Endodermal cell (in vitro differentiated cells): ENCODE measurements around the gene USP54. TPM values are rescaled to one million over a fixed set of nuclear protein-coding genes. Genes with fewer than 3 reads are reported as not detected.

ENCODE experiments used
- DNase-seq: peaks from one replicate; pipeline ENCODE4 v3.0.0-alpha.2; 2017
- H3K27ac ChIP-seq: 2 replicates; pipeline ENCODE4 v1.5.1; 2013; ENCODE audit warnings: mild to moderate bottlenecking, low read depth, low read length, moderate library complexity
- H3K27me3 ChIP-seq: 2 replicates; pipeline ENCODE4 v1.6.1; 2013; ENCODE audit warnings: mild to moderate bottlenecking, low read length, moderate library complexity; ENCODE audit not compliant: insufficient read depth, control insufficient read depth, poor library complexity, severe bottlenecking
- H3K36me3 ChIP-seq: 2 replicates; pipeline ENCODE4 v1.7.0; 2013; ENCODE audit warnings: mild to moderate bottlenecking, low read length, moderate library complexity; ENCODE audit not compliant: control insufficient read depth, insufficient read depth
- H3K4me1 ChIP-seq: one replicate; pipeline ENCODE4 v1.7.0; 2013; ENCODE audit warnings: low read length; ENCODE audit not compliant: control insufficient read depth, insufficient read depth
- H3K4me3 ChIP-seq: 2 replicates; pipeline ENCODE4 v1.5.1; 2013; ENCODE audit warnings: mild to moderate bottlenecking, low read length, moderate library complexity
- H3K9ac ChIP-seq: 2 replicates; pipeline ENCODE4 v1.6.1; 2013; ENCODE audit warnings: mild to moderate bottlenecking, low read length, moderate library complexity; ENCODE audit not compliant: poor library complexity, severe bottlenecking; ENCODE audit errors: extremely low read depth
- H3K9me3 ChIP-seq: 2 replicates; pipeline ENCODE4 v1.6.1; 2013; ENCODE audit warnings: mild to moderate bottlenecking, low read length, moderate library complexity; ENCODE audit not compliant: control insufficient read depth
- H3K27ac Mint-ChIP-seq: 2 replicates; pipeline ENCODE4 v1.8.0; 2020; ENCODE audit warnings: mixed read lengths
- H3K27me3 Mint-ChIP-seq: 2 replicates; pipeline ENCODE4 v1.8.0; 2021; ENCODE audit warnings: mild to moderate bottlenecking, mixed read lengths; ENCODE audit not compliant: insufficient read depth
- H3K36me3 Mint-ChIP-seq: 2 replicates; pipeline ENCODE4 v1.8.0; 2020; ENCODE audit warnings: low read depth, mixed read lengths
- H3K4me1 Mint-ChIP-seq: 2 replicates; pipeline ENCODE4 v1.8.0; 2020; ENCODE audit warnings: mixed read lengths
- H3K4me3 Mint-ChIP-seq: 2 replicates; pipeline ENCODE4 v1.8.0; 2020; ENCODE audit warnings: mild to moderate bottlenecking, moderate library complexity, mixed read lengths
- H3K9me3 Mint-ChIP-seq: 2 replicates; pipeline ENCODE4 v1.8.0; 2020; ENCODE audit warnings: mild to moderate bottlenecking, mixed read lengths
- WGBS, 2 experiments: methylation state at CpG; one replicate each; pipeline versions ENCODE4 v1.1.5 to v1.1.7; 2013; ENCODE audit warnings: missing lambda C conversion rate in 2 of 2, mixed read lengths in 1 of 2; ENCODE audit not compliant: insufficient coverage in 1 of 2, insufficient read length in 1 of 2; 5-methylcytosine and 5-hydroxymethylcytosine counted together
- total RNA-seq, 2 donors: library from RNA; stranded (reverse); fragmentation: NEBNext Ultra II Directional in 1 of 2; extraction: Animal tissue kit (Norgen Biotek cat#: 25700) in 1 of 2; gene quantifications; 2 replicates in 1 of 2; 3 replicates in 1 of 2; pipeline ENCODE4 v1.2.1, GENCODE V29; 2021
- TF ChIP-seq, protein P1 (sequence below): fragments of 200-600 bp; sonication (generic); conservative IDR thresholded peaks from 2 replicates; pipeline ENCODE4 v1.5.0; 2021; ENCODE audit warnings: antibody characterized with exemption, mild to moderate bottlenecking

Gene USP54
- total RNA-seq, 2 donors from 2014 or later = 89.5 to 110 TPM

DNA sequence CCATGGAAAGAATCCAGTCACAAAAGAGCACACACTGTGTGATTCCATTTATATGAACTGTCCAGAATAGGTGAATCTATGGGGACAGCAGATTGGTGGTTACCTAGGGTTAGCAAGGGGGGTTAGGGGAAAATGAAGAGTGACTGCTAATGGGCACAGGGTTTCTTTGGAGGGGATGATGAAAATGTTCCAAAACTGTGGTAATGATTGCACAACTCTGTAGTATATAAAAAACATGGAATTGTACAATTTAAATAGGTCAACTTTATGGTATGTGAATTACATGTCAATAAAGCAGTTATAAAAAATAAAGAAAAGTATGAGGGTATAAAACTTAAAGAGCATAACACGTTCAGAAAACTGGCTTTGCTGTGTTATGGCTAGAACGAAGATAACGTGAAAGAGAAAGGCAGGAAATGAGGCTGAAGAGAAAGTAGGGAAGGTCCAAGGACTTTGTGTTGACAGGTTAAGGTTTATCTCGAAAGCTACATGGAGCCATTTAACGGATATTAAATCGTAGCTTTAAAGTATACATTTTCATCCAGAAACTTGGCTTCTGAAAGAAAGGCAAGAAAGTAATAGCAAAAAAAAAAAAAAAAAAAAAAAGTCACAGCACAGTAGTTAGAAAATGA is 131.3 kb downstream of the USP54 start:
- H3K36me3 ChIP-seq = peaks cover 12% of the 10 kb centered on the region
- H3K4me1 ChIP-seq = no peaks in the 10 kb centered on the region
- WGBS, 2 experiments = 97 to 98% methylated on average over 5 to 6 of the region's 6 CpGs
- H3K9me3 ChIP-seq = no peaks in the 10 kb centered on the region
- no peak overlapping the region for H3K4me3 ChIP-seq
- TF ChIP-seq, protein P1, sequence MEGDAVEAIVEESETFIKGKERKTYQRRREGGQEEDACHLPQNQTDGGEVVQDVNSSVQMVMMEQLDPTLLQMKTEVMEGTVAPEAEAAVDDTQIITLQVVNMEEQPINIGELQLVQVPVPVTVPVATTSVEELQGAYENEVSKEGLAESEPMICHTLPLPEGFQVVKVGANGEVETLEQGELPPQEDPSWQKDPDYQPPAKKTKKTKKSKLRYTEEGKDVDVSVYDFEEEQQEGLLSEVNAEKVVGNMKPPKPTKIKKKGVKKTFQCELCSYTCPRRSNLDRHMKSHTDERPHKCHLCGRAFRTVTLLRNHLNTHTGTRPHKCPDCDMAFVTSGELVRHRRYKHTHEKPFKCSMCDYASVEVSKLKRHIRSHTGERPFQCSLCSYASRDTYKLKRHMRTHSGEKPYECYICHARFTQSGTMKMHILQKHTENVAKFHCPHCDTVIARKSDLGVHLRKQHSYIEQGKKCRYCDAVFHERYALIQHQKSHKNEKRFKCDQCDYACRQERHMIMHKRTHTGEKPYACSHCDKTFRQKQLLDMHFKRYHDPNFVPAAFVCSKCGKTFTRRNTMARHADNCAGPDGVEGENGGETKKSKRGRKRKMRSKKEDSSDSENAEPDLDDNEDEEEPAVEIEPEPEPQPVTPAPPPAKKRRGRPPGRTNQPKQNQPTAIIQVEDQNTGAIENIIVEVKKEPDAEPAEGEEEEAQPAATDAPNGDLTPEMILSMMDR = no peak
- H3K36me3 Mint-ChIP-seq = peaks cover 28% of the 10 kb centered on the region
- no peaks in the 10 kb centered on the region for H3K27me3 ChIP-seq
- H3K4me1 Mint-ChIP-seq = peaks cover 7% of the 10 kb centered on the region
- no peak overlapping the region for H3K27ac Mint-ChIP-seq
- H3K27ac ChIP-seq = no peak overlapping the region
- no peak overlapping the region for H3K4me3 Mint-ChIP-seq
- no peaks in the 10 kb centered on the region for H3K9me3 Mint-ChIP-seq
- no peaks in the 10 kb centered on the region for H3K27me3 Mint-ChIP-seq
- H3K9ac ChIP-seq = no peak overlapping the region
- DNase-seq = no peak

- TF ChIP-seq, protein P1 = no peak
- Mint-ChIP-seq H3K27ac (no peak overlapping the region), H3K36me3 (peaks cover 33% of the 10 kb centered on the region), H3K27me3 (no peaks in the 10 kb centered on the region), H3K9me3 (no peaks in the 10 kb centered on the region), H3K4me3 (no peak overlapping the region), H3K4me1 (peaks cover 7% of the 10 kb centered on the region)
- H3K4me3 ChIP-seq = no peak overlapping the region
- no peak overlapping the region for H3K9ac ChIP-seq
- H3K4me1 ChIP-seq = no peaks in the 10 kb centered on the region
- H3K36me3 ChIP-seq = peaks cover 23% of the 10 kb centered on the region
- H3K27me3 ChIP-seq = no peaks in the 10 kb centered on the region
- no peak overlapping the region for H3K27ac ChIP-seq
- no peak for DNase-seq
- WGBS, 2 experiments = 84 to 86% methylated on average over 1 to 2 of the region's 2 CpGs
- no peaks in the 10 kb centered on the region for H3K9me3 ChIP-seq
Observed at GRCh38 chr10:73456187-73456890, 134.8 kb downstream of the USP54 start.

DNA sequence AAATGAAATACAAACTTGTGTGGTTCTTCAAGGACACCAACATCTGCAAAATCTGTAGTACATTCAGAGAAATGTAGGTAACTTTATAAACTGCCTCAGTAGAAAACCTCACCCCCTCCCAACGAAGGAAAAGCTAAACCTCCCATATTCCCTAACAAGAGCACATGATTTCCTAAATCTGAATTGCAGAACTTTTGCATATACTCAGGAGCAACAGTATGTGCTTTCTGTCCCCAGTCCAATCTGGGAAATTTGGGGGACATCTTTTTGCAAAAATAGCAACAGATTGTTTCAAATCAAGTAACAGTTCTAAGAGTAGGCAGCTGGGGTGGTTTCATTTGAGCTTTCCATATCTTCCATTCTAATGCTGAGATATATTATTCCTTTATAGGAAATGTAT is 142.0 kb downstream of the USP54 start:
- H3K4me3 Mint-ChIP-seq = no peak overlapping the region
- H3K9me3 Mint-ChIP-seq = no peaks in the 10 kb centered on the region
- H3K4me1 ChIP-seq = no peaks in the 10 kb centered on the region
- no peak overlapping the region for H3K9ac ChIP-seq
- no peaks in the 10 kb centered on the region for H3K27me3 Mint-ChIP-seq
- no peaks in the 10 kb centered on the region for H3K4me1 Mint-ChIP-seq
- TF ChIP-seq, protein P1 = no peak
- H3K27ac Mint-ChIP-seq = no peak overlapping the region
- H3K36me3 Mint-ChIP-seq = peaks cover 18% of the 10 kb centered on the region
- H3K36me3 ChIP-seq = peaks cover 55% of the 10 kb centered on the region
- H3K27ac ChIP-seq = no peak overlapping the region
- DNase-seq = no peak
- H3K9me3 ChIP-seq = no peaks in the 10 kb centered on the region
- no peaks in the 10 kb centered on the region for H3K27me3 ChIP-seq
- 78 to 94% methylated on average over 1 of the region's 1 CpG for WGBS, 2 experiments
- no peak overlapping the region for H3K4me3 ChIP-seq
